ENCODE data around the gene SCN5A.

Gene SCN5A

DNA sequence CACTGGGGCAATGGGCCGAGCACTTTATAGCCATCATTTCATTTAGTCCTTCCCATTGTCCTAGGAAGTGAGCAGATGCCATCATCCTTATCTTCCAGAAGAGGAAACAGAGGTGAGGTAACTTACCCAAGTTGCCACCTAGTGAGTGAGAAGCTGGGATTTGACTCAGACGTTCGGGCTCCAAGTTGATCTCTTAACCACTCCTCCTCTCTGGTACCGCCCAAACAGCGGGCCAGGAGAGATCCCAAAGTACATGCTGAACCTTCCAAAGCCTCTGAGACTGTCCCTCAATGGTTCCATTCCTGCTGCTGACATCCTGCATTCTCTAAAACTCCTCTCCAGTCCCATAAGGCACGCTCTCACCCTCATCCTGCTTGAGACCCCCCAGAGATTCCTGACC lies 97.1 kb downstream of the SCN5A start (continued):
- TF ChIP-seq, protein P1, sequence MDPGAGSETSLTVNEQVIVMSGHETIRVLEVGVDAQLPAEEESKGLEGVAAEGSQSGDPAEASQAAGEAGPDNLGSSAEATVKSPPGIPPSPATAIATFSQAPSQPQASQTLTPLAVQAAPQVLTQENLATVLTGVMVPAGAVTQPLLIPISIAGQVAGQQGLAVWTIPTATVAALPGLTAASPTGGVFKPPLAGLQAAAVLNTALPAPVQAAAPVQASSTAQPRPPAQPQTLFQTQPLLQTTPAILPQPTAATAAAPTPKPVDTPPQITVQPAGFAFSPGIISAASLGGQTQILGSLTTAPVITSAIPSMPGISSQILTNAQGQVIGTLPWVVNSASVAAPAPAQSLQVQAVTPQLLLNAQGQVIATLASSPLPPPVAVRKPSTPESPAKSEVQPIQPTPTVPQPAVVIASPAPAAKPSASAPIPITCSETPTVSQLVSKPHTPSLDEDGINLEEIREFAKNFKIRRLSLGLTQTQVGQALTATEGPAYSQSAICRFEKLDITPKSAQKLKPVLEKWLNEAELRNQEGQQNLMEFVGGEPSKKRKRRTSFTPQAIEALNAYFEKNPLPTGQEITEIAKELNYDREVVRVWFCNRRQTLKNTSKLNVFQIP (CRISPR knock-in tag; IDR thresholded peaks at IDR 0.05; ENCODE audit: borderline replicate concordance, low read depth): no peak
- TF ChIP-seq TOX (CRISPR knock-in tag; IDR thresholded peaks at IDR 0.05; ENCODE audit: borderline replicate concordance): no peak
- TF ChIP-seq, protein P2, sequence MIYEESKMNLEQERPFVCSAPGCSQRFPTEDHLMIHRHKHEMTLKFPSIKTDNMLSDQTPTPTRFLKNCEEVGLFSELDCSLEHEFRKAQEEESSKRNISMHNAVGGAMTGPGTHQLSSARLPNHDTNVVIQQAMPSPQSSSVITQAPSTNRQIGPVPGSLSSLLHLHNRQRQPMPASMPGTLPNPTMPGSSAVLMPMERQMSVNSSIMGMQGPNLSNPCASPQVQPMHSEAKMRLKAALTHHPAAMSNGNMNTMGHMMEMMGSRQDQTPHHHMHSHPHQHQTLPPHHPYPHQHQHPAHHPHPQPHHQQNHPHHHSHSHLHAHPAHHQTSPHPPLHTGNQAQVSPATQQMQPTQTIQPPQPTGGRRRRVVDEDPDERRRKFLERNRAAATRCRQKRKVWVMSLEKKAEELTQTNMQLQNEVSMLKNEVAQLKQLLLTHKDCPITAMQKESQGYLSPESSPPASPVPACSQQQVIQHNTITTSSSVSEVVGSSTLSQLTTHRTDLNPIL (CRISPR knock-in tag; IDR thresholded peaks at IDR 0.05; ENCODE audit: low read depth): no peak
- no peak for TF ChIP-seq ZNF70 (CRISPR knock-in tag; IDR thresholded peaks at IDR 0.05)

- no peak for ATAC-seq
- TF ChIP-seq, protein P1 (CRISPR knock-in tag; IDR thresholded peaks at IDR 0.05; ENCODE audit: borderline replicate concordance, low read depth): no peak
- no peak for TF ChIP-seq ZNF565 (CRISPR knock-in tag; conservative IDR thresholded peaks at IDR 0.05; ENCODE audit: low read depth)
- no peak for TF ChIP-seq ZC3H10 (CRISPR knock-in tag; IDR thresholded peaks at IDR 0.05)
- no peak for TF ChIP-seq SNAI2 (CRISPR knock-in tag; IDR thresholded peaks at IDR 0.05)
- TF ChIP-seq BACH2 (CRISPR knock-in tag; IDR thresholded peaks at IDR 0.05; ENCODE audit: borderline replicate concordance): no peak
These were observed 98.3 kb downstream of the SCN5A start for GRCh38 chr3:38551026-38551832.

- ATAC-seq: no peak
- TF ChIP-seq ISL1 (CRISPR knock-in tag; IDR thresholded peaks at IDR 0.05) (no peak), PATZ1 (CRISPR knock-in tag; IDR thresholded peaks at IDR 0.05; ENCODE audit: borderline replicate concordance) (no peak), ZC3H10 (CRISPR knock-in tag; IDR thresholded peaks at IDR 0.05) (no peak), ZNF565 (CRISPR knock-in tag; conservative IDR thresholded peaks at IDR 0.05; ENCODE audit: low read depth) (no peak), ZNF70 (CRISPR knock-in tag; IDR thresholded peaks at IDR 0.05) (no peak), ZNF8 (CRISPR knock-in tag; IDR thresholded peaks at IDR 0.05) (no peak), GLIS3 (CRISPR knock-in tag; IDR thresholded peaks at IDR 0.05) (no peak), ZFP3 (CRISPR knock-in tag; IDR thresholded peaks at IDR 0.05) (no peak), ESRRG (CRISPR knock-in tag; IDR thresholded peaks at IDR 0.05) (no peak), ZFP30 (CRISPR knock-in tag; IDR thresholded peaks at IDR 0.05) (no peak), RARB (CRISPR knock-in tag; IDR thresholded peaks at IDR 0.05) (no peak), BACH2 (CRISPR knock-in tag; IDR thresholded peaks at IDR 0.05; ENCODE audit: borderline replicate concordance) (no peak), SNAI2 (CRISPR knock-in tag; IDR thresholded peaks at IDR 0.05) (no peak), TCF4 (CRISPR knock-in tag; IDR thresholded peaks at IDR 0.05; ENCODE audit: borderline replicate concordance) (no peak), PPARA (CRISPR knock-in tag; IDR thresholded peaks at IDR 0.05; ENCODE audit: borderline replicate concordance) (no peak)
- TF ChIP-seq, protein P2 (CRISPR knock-in tag; IDR thresholded peaks at IDR 0.05; ENCODE audit: low read depth): no peak
- TF ChIP-seq, protein P3, sequence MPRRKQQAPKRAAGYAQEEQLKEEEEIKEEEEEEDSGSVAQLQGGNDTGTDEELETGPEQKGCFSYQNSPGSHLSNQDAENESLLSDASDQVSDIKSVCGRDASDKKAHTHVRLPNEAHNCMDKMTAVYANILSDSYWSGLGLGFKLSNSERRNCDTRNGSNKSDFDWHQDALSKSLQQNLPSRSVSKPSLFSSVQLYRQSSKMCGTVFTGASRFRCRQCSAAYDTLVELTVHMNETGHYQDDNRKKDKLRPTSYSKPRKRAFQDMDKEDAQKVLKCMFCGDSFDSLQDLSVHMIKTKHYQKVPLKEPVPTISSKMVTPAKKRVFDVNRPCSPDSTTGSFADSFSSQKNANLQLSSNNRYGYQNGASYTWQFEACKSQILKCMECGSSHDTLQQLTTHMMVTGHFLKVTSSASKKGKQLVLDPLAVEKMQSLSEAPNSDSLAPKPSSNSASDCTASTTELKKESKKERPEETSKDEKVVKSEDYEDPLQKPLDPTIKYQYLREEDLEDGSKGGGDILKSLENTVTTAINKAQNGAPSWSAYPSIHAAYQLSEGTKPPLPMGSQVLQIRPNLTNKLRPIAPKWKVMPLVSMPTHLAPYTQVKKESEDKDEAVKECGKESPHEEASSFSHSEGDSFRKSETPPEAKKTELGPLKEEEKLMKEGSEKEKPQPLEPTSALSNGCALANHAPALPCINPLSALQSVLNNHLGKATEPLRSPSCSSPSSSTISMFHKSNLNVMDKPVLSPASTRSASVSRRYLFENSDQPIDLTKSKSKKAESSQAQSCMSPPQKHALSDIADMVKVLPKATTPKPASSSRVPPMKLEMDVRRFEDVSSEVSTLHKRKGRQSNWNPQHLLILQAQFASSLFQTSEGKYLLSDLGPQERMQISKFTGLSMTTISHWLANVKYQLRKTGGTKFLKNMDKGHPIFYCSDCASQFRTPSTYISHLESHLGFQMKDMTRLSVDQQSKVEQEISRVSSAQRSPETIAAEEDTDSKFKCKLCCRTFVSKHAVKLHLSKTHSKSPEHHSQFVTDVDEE (CRISPR knock-in tag; IDR thresholded peaks at IDR 0.05): no peak
- TF ChIP-seq, protein P4, sequence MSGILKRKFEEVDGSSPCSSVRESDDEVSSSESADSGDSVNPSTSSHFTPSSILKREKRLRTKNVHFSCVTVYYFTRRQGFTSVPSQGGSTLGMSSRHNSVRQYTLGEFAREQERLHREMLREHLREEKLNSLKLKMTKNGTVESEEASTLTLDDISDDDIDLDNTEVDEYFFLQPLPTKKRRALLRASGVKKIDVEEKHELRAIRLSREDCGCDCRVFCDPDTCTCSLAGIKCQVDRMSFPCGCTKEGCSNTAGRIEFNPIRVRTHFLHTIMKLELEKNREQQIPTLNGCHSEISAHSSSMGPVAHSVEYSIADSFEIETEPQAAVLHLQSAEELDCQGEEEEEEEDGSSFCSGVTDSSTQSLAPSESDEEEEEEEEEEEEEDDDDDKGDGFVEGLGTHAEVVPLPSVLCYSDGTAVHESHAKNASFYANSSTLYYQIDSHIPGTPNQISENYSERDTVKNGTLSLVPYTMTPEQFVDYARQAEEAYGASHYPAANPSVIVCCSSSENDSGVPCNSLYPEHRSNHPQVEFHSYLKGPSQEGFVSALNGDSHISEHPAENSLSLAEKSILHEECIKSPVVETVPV (CRISPR knock-in tag; IDR thresholded peaks at IDR 0.05): no peak
- TF ChIP-seq, protein P1 (CRISPR knock-in tag; IDR thresholded peaks at IDR 0.05; ENCODE audit: borderline replicate concordance, low read depth): no peak
These were observed 99.3 kb downstream of the SCN5A start for GRCh38 chr3:38549957-38550840.

Data from SK-N-SH treated with all-trans-retinoic acid at 6 μM for 48 hours (cell line).